ENCODE data around the gene ABCA12.

Gene ABCA12

GRCh38 chr2:215029936-215030335 lies 108.5 kb downstream of the ABCA12 start:
- DNase-seq: no peak

GRCh38 chr2:215028231-215028630 lies 110.2 kb downstream of the ABCA12 start:
- DNase-seq: no peak

- no peak for DNase-seq
Measured at GRCh38 chr2:215027779-215028178, 110.6 kb downstream of the ABCA12 start.

- no peak for DNase-seq
Measured at GRCh38 chr2:215022910-215023309, 115.5 kb downstream of the ABCA12 start.

- DNase-seq: no peak
Measured at GRCh38 chr2:215022418-215022817, 116.0 kb downstream of the ABCA12 start.

- DNase-seq: no peak
Measured at GRCh38 chr2:215020283-215020682, 118.1 kb downstream of the ABCA12 start.

GRCh38 chr2:215019521-215020145 lies 118.8 kb downstream of the ABCA12 start:
- DNase-seq: no peak

GRCh38 chr2:215019085-215019484 lies 119.3 kb downstream of the ABCA12 start:
- DNase-seq: no peak

GRCh38 chr2:215015421-215015820 lies 123.0 kb downstream of the ABCA12 start:
- no peak for DNase-seq

- DNase-seq: no peak
Measured at GRCh38 chr2:215010390-215010789, 128.0 kb downstream of the ABCA12 start.

GRCh38 chr2:215003001-215003400 lies 135.4 kb downstream of the ABCA12 start:
- no peak for DNase-seq

GRCh38 chr2:215002500-215002899 lies 135.9 kb downstream of the ABCA12 start:
- peak in 1 of 2 experiments; percentile 38 for DNase-seq

GRCh38 chr2:215000721-215001120 lies 137.7 kb downstream of the ABCA12 start:
- DNase-seq: no peak

GRCh38 chr2:214995926-214996670 lies 142.3 kb downstream of the ABCA12 start:
- DNase-seq: no peak

GRCh38 chr2:214995409-214995808 lies 143.0 kb downstream of the ABCA12 start:
- DNase-seq: no peak

GRCh38 chr2:214992911-214993310 lies 145.5 kb downstream of the ABCA12 start:
- no peak for DNase-seq

GRCh38 chr2:214989187-214989586 lies 149.2 kb downstream of the ABCA12 start:
- DNase-seq: no peak

- no peak for DNase-seq
Measured at GRCh38 chr2:214987261-214987660, 151.2 kb downstream of the ABCA12 start.

GRCh38 chr2:214985619-214986018 lies 152.8 kb downstream of the ABCA12 start:
- no peak for DNase-seq

- DNase-seq: no peak
Measured at GRCh38 chr2:214966420-214966819, 172.0 kb downstream of the ABCA12 start.

- peak in 1 of 2 experiments; percentile 12 for DNase-seq
Measured at GRCh38 chr2:214960677-214961076, 177.7 kb downstream of the ABCA12 start.

GRCh38 chr2:214946949-214947348 lies 191.5 kb downstream of the ABCA12 start:
- no peak for DNase-seq

- DNase-seq: no peak
Measured at GRCh38 chr2:214934006-214934405, 204.4 kb downstream of the ABCA12 start.

- DNase-seq: no peak
Measured at GRCh38 chr2:214904634-214905033, 233.8 kb downstream of the ABCA12 start.

- no peak for DNase-seq
Measured at GRCh38 chr2:214904176-214904575, 234.2 kb downstream of the ABCA12 start.
